Peyer's patch (tissue), 4 donors: ENCODE data around the gene PDE6B.

Experiments
- POLR2A ChIP-seq, 2 donors: fragments of 450-650 bp; IDR thresholded peaks; one replicate each; pipeline ENCODE4 v1.5.1; 2017; ENCODE audit warnings: antibody characterized with exemption in 2 of 2, mild to moderate bottlenecking in 2 of 2, moderate library complexity in 2 of 2
- TF ChIP-seq, protein P1 (sequence below), 6 experiments: fragments of 450-650 bp in 4 of 6; fragments of 200-600 bp in 2 of 6; sonication (generic) in 1 of 6; IDR thresholded peaks; one replicate each; pipeline ENCODE4 v1.5.1; 2017 to 2019; ENCODE audit warnings: antibody characterized with exemption in 6 of 6, mild to moderate bottlenecking in 3 of 6, moderate library complexity in 1 of 6

DNA sequence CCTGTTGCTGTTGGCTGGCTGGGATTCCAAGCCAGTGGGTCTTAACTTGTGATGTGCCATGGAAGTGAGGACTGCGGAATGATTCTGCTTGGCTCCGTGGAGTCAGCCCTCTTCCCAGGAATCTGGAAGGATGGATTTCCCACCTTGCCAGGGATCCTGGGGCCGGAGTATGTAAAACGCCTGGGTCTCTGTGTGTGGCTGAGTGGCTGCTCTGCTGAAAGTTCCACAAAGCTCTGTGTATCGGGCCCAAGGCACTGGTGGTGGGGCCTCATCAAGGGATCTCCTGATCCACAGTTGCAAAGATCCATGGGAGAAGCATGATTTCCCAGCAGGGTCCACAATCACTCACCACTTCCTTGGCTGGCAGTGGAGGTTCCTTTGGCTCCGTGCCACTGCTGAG, 25.2 kb upstream of the PDE6B start:
- TF ChIP-seq, protein P1, sequence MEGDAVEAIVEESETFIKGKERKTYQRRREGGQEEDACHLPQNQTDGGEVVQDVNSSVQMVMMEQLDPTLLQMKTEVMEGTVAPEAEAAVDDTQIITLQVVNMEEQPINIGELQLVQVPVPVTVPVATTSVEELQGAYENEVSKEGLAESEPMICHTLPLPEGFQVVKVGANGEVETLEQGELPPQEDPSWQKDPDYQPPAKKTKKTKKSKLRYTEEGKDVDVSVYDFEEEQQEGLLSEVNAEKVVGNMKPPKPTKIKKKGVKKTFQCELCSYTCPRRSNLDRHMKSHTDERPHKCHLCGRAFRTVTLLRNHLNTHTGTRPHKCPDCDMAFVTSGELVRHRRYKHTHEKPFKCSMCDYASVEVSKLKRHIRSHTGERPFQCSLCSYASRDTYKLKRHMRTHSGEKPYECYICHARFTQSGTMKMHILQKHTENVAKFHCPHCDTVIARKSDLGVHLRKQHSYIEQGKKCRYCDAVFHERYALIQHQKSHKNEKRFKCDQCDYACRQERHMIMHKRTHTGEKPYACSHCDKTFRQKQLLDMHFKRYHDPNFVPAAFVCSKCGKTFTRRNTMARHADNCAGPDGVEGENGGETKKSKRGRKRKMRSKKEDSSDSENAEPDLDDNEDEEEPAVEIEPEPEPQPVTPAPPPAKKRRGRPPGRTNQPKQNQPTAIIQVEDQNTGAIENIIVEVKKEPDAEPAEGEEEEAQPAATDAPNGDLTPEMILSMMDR (IDR thresholded peaks at IDR 0.05) = no peak
- no peak for TF ChIP-seq POLR2A (IDR thresholded peaks at IDR 0.05)
